ENCODE results near the gene KIAA0753.
A peak's percentile ranks its signal among the peaks of the same experiment; 100 is the strongest.

Gene KIAA0753

GRCh38 chr17:6568184-6568758 lies 72.2 kb downstream of the KIAA0753 start:
- DNase-seq = no peak

GRCh38 chr17:6567528-6568183 lies 72.9 kb downstream of the KIAA0753 start:
- no peak for DNase-seq

- no peak for DNase-seq
These were observed 79.1 kb downstream of the KIAA0753 start for GRCh38 chr17:6561446-6561845.

GRCh38 chr17:6560496-6560895 lies 80.0 kb downstream of the KIAA0753 start:
- no peak for DNase-seq

GRCh38 chr17:6559753-6560215 lies 80.7 kb downstream of the KIAA0753 start:
- no peak for DNase-seq

GRCh38 chr17:6558932-6559752 lies 81.4 kb downstream of the KIAA0753 start:
- no peak for DNase-seq

GRCh38 chr17:6558276-6558675 lies 82.2 kb downstream of the KIAA0753 start:
- no peak for DNase-seq

GRCh38 chr17:6557040-6557438 lies 83.5 kb downstream of the KIAA0753 start:
- DNase-seq = no peak

- DNase-seq = no peak
These were observed 84.1 kb downstream of the KIAA0753 start, which contains the start of gene PITPNM3 for GRCh38 chr17:6556121-6557039. TSS of gene PITPNM3 (minus strand) at chr17:6556555. CDS start at chr17:6556406, 149 bp downstream.

- no peak for DNase-seq
These were observed 85.0 kb downstream of the KIAA0753 start for GRCh38 chr17:6555331-6556120.

- no peak for DNase-seq
These were observed 85.6 kb downstream of the KIAA0753 start for GRCh38 chr17:6554871-6555330.

GRCh38 chr17:6554342-6554741 lies 86.2 kb downstream of the KIAA0753 start:
- DNase-seq = no peak

GRCh38 chr17:6551869-6552531 lies 88.5 kb downstream of the KIAA0753 start:
- DNase-seq = peak; percentile 51

- no peak for DNase-seq
These were observed 89.2 kb downstream of the KIAA0753 start for GRCh38 chr17:6551356-6551755.

- no peak for DNase-seq
These were observed 91.0 kb downstream of the KIAA0753 start for GRCh38 chr17:6549384-6550036.

GRCh38 chr17:6548578-6549330 lies 91.8 kb downstream of the KIAA0753 start:
- DNase-seq = no peak

GRCh38 chr17:6548034-6548433 lies 92.5 kb downstream of the KIAA0753 start:
- no peak for DNase-seq

- no peak for DNase-seq
These were observed 93.2 kb downstream of the KIAA0753 start for GRCh38 chr17:6547336-6547735.

GRCh38 chr17:6546069-6546718 lies 94.3 kb downstream of the KIAA0753 start:
- DNase-seq = no peak
